ENCODE data around the gene POLR2C. TPM values are rescaled to one million over a fixed set of nuclear protein-coding genes. Genes with fewer than 3 reads are reported as not detected.
A peak's percentile ranks its signal among the peaks of the same experiment; 100 is the strongest.

The POLR2C gene
- total and polyA plus RNA-seq, 2 of the 13 experiments (the other 11 are each of a cell fraction or from before 2014, with no cell fraction given), result 104 to 216 TPM

- no peaks in the 10 kb centered on the region for H3K79me2 ChIP-seq (ENCODE audit: insufficient read depth, low read length)
- no TSS peak for BruUV-seq (replicated peaks)
- H3K27me3 ChIP-seq (ENCODE audit: control insufficient read depth in 1 of 2, insufficient read depth in 2 of 2, low read length in 2 of 2), result no peaks in the 10 kb centered on the region
- H3K27ac ChIP-seq (ENCODE audit: extremely low read length, insufficient read depth, low read length), result peak overlapping the region; percentile 9
- no peaks in the 10 kb centered on the region for H4K20me1 ChIP-seq (ENCODE audit: insufficient read depth, low read length)
- ATAC-seq, result peak; percentile 38
- no peak for DNase-seq (ENCODE audit: low spot score)
- no peak overlapping the region for H3K9ac ChIP-seq (ENCODE audit: insufficient read depth, low read depth, low read length)
- no peak overlapping the region for H2AFZ ChIP-seq (ENCODE audit: low read length)
- H3K36me3 ChIP-seq (replicated peaks in 1 of 2; ENCODE audit: control insufficient read depth in 1 of 2, insufficient read depth in 2 of 2, low read length in 2 of 2), result peaks cover 31 to 77% of the 10 kb centered on the region in 2 experiments
- in situ Hi-C loops (cut with HindIII; ENCODE audit: extremely low pct_ligation_motif_present, low pct_unique_long_range_greater_than_20kb), result no loop called here
- no peak overlapping the region for H3K4me2 ChIP-seq (ENCODE audit: low read depth, low read length)
- WGBS (ENCODE audit: low lambda C conversion rate), result 100% methylated on average over 3 of the region's 3 CpGs
- ChIA-PET POLR2A (interaction anchor here (1.0 to 3.0 kb wide), 8 partner anchors 14 to 247 kb away, joined by 3 to 44 read pairs (median 5); partner anchors contain the start of genes CIAPIN1, COQ9, CX3CL1 and POLR2C), CTCF (ENCODE audit: low intra/inter-chr PET ratio, low total read pairs) (interaction anchor here (1.2 kb wide), 1 partner anchor 14 kb away, joined by 4 read pairs; no protein-coding TSS in a partner anchor)
- no peak for FAIRE-seq
- no peak overlapping the region for H3K4me3 ChIP-seq (replicated peaks in 1 of 3; ENCODE audit: insufficient read depth in 1 of 3, low read depth in 2 of 3, low read length in 3 of 3)
- H3K9me3 ChIP-seq (ENCODE audit: low read length), result no peaks in the 10 kb centered on the region
- H3K4me1 ChIP-seq (ENCODE audit: insufficient read depth, low read length), result peaks cover 16% of the 10 kb centered on the region
- intact Hi-C loops (cut with micrococcal nuclease; ENCODE audit: unreplicated experiment), result no loop called here
- TF ChIP-seq WIZ (CRISPR knock-in tag; IDR thresholded peaks at IDR 0.05), result no peak
- TF ChIP-seq, protein P1, sequence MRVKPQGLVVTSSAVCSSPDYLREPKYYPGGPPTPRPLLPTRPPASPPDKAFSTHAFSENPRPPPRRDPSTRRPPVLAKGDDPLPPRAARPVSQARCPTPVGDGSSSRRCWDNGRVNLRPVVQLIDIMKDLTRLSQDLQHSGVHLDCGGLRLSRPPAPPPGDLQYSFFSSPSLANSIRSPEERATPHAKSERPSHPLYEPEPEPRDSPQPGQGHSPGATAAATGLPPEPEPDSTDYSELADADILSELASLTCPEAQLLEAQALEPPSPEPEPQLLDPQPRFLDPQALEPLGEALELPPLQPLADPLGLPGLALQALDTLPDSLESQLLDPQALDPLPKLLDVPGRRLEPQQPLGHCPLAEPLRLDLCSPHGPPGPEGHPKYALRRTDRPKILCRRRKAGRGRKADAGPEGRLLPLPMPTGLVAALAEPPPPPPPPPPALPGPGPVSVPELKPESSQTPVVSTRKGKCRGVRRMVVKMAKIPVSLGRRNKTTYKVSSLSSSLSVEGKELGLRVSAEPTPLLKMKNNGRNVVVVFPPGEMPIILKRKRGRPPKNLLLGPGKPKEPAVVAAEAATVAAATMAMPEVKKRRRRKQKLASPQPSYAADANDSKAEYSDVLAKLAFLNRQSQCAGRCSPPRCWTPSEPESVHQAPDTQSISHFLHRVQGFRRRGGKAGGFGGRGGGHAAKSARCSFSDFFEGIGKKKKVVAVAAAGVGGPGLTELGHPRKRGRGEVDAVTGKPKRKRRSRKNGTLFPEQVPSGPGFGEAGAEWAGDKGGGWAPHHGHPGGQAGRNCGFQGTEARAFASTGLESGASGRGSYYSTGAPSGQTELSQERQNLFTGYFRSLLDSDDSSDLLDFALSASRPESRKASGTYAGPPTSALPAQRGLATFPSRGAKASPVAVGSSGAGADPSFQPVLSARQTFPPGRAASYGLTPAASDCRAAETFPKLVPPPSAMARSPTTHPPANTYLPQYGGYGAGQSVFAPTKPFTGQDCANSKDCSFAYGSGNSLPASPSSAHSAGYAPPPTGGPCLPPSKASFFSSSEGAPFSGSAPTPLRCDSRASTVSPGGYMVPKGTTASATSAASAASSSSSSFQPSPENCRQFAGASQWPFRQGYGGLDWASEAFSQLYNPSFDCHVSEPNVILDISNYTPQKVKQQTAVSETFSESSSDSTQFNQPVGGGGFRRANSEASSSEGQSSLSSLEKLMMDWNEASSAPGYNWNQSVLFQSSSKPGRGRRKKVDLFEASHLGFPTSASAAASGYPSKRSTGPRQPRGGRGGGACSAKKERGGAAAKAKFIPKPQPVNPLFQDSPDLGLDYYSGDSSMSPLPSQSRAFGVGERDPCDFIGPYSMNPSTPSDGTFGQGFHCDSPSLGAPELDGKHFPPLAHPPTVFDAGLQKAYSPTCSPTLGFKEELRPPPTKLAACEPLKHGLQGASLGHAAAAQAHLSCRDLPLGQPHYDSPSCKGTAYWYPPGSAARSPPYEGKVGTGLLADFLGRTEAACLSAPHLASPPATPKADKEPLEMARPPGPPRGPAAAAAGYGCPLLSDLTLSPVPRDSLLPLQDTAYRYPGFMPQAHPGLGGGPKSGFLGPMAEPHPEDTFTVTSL (CRISPR knock-in tag; IDR thresholded peaks at IDR 0.05; ENCODE audit: borderline replicate concordance), result no peak
- no peak for TF ChIP-seq ZBED4 (CRISPR knock-in tag; IDR thresholded peaks at IDR 0.05; ENCODE audit: borderline replicate concordance)
- no peak for TF ChIP-seq HHEX (CRISPR knock-in tag; IDR thresholded peaks at IDR 0.05)
- TF ChIP-seq, protein P2, sequence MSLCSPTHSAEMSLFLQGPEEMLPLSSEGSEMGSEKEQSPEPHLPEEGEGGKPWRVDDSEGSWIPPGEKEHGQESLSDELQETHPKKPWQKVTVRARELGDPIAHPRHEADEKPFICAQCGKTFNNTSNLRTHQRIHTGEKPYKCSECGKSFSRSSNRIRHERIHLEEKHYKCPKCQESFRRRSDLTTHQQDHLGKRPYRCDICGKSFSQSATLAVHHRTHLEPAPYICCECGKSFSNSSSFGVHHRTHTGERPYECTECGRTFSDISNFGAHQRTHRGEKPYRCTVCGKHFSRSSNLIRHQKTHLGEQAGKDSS (CRISPR knock-in tag; IDR thresholded peaks at IDR 0.05; ENCODE audit: borderline replicate concordance, low read depth), result no peak
- no peak for TF ChIP-seq CHD2 (IDR thresholded peaks at IDR 0.05; ENCODE audit: low read depth, low read length)
- no peak for TF ChIP-seq HOXA5 (CRISPR knock-in tag; IDR thresholded peaks at IDR 0.05)
- TF ChIP-seq, protein P3, sequence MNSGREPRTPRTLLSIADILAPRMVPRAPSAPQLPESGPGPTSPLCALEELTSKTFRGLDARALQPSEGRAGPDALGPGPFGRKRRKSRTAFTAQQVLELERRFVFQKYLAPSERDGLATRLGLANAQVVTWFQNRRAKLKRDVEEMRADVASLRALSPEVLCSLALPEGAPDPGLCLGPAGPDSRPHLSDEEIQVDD (CRISPR knock-in tag; IDR thresholded peaks at IDR 0.05; ENCODE audit: borderline replicate concordance), result no peak
- TF ChIP-seq, protein P4, sequence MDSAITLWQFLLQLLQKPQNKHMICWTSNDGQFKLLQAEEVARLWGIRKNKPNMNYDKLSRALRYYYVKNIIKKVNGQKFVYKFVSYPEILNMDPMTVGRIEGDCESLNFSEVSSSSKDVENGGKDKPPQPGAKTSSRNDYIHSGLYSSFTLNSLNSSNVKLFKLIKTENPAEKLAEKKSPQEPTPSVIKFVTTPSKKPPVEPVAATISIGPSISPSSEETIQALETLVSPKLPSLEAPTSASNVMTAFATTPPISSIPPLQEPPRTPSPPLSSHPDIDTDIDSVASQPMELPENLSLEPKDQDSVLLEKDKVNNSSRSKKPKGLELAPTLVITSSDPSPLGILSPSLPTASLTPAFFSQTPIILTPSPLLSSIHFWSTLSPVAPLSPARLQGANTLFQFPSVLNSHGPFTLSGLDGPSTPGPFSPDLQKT (CRISPR knock-in tag; IDR thresholded peaks at IDR 0.05; ENCODE audit: borderline replicate concordance), result no peak
- no peak for TF ChIP-seq KDM1A (CRISPR knock-in tag; IDR thresholded peaks at IDR 0.05)
- no peak for TF ChIP-seq BCL3 (CRISPR knock-in tag; IDR thresholded peaks at IDR 0.05)
These were observed 29.5 kb upstream of the POLR2C start for GRCh38 chr16:57432989-57433388.
